OCI-LY7 (cell line): ENCODE data around the gene B4GALNT2.

Experiments used
- CTCF ChIP-seq: fragments of 200-600 bp; sonication (generic); conservative IDR thresholded peaks from 2 replicates; pipeline ENCODE4 v1.5.1; 2014; ENCODE audit warnings: mild to moderate bottlenecking, antibody characterized with exemption, low read length, moderate library complexity, mixed read lengths
- EZH2phosphoT487 ChIP-seq: fragments of 200-600 bp; sonication (generic); IDR thresholded peaks from 2 replicates; pipeline ENCODE4 v1.6.1; 2018; ENCODE audit warnings: low read depth, borderline replicate concordance, mild to moderate bottlenecking, mixed run types, antibody characterized with exemption, low read length, moderate library complexity, mixed read lengths

- TF ChIP-seq CTCF (no peak), EZH2phosphoT487 (no peak)
Measured at GRCh38 chr17:49090878-49091594, 41.5 kb upstream of the B4GALNT2 start.
